HEK293 (cell line): ENCODE measurements around the gene CDC34.

Experiments used
- FEZF1 ChIP-seq: fragments of 450-650 bp; formaldehyde crosslinking; IDR thresholded peaks from 2 replicates; pipeline ENCODE4 v1.5.1; 2016; ENCODE audit warnings: missing biosample characterization, missing genetic modification characterization
- GLIS2 ChIP-seq: fragments of 450-650 bp; formaldehyde crosslinking; IDR thresholded peaks from 2 replicates; pipeline ENCODE4 v1.5.1; 2016; ENCODE audit warnings: missing biosample characterization, missing genetic modification characterization
- KLF1 ChIP-seq: fragments of 450-650 bp; formaldehyde crosslinking; IDR thresholded peaks from 2 replicates; pipeline ENCODE4 v1.5.1; 2016; ENCODE audit warnings: missing biosample characterization, missing genetic modification characterization
- KLF10 ChIP-seq: fragments of 450-650 bp; IDR thresholded peaks from 2 replicates; pipeline ENCODE4 v1.5.1; 2018; ENCODE audit warnings: missing biosample characterization, mild to moderate bottlenecking, missing genetic modification characterization
- KLF16 ChIP-seq: fragments of 450-650 bp; formaldehyde crosslinking; IDR thresholded peaks from 2 replicates; pipeline ENCODE4 v1.5.1; 2017; ENCODE audit warnings: missing biosample characterization, missing genetic modification characterization
- OSR2 ChIP-seq: fragments of 450-650 bp; formaldehyde crosslinking; IDR thresholded peaks from 2 replicates; pipeline ENCODE4 v1.5.1; 2016; ENCODE audit warnings: missing biosample characterization, missing genetic modification characterization
- REPIN1 ChIP-seq: fragments of 450-650 bp; formaldehyde crosslinking; IDR thresholded peaks from 2 replicates; pipeline ENCODE4 v1.5.1; 2017; ENCODE audit warnings: missing biosample characterization, missing genetic modification characterization, low read depth
- SALL2 ChIP-seq: fragments of 450-650 bp; formaldehyde crosslinking; IDR thresholded peaks from 2 replicates; pipeline ENCODE4 v1.5.0; 2017; ENCODE audit warnings: missing biosample characterization, mild to moderate bottlenecking, missing genetic modification characterization, borderline replicate concordance
- SP2 ChIP-seq: fragments of 450-650 bp; formaldehyde crosslinking; IDR thresholded peaks from 2 replicates; pipeline ENCODE4 v1.5.1; 2016; ENCODE audit warnings: missing biosample characterization, missing genetic modification characterization
- SP3 ChIP-seq: fragments of 450-650 bp; formaldehyde crosslinking; IDR thresholded peaks from 2 replicates; pipeline ENCODE4 v1.5.1; 2016; ENCODE audit warnings: missing biosample characterization, missing genetic modification characterization
- SP7 ChIP-seq: fragments of 450-650 bp; formaldehyde crosslinking; IDR thresholded peaks from 2 replicates; pipeline ENCODE4 v1.5.1; 2016; ENCODE audit warnings: missing biosample characterization, missing genetic modification characterization
- YY2 ChIP-seq: fragments of 450-650 bp; formaldehyde crosslinking; IDR thresholded peaks from 2 replicates; pipeline ENCODE4 v1.5.1; 2016; ENCODE audit warnings: missing biosample characterization, missing genetic modification characterization
- ZBTB21 ChIP-seq: fragments of 450-650 bp; formaldehyde crosslinking; IDR thresholded peaks from 2 replicates; pipeline ENCODE4 v1.5.1; 2017; ENCODE audit warnings: missing biosample characterization, missing genetic modification characterization
- ZFP69B ChIP-seq: fragments of 450-650 bp; formaldehyde crosslinking; IDR thresholded peaks from 2 replicates; pipeline ENCODE4 v1.5.1; 2016; ENCODE audit warnings: missing biosample characterization, missing genetic modification characterization
- ZNF10 ChIP-seq: fragments of 450-650 bp; formaldehyde crosslinking; IDR thresholded peaks from 2 replicates; pipeline ENCODE4 v1.5.1; 2017; ENCODE audit warnings: missing biosample characterization, missing genetic modification characterization
- ZNF148 ChIP-seq: fragments of 450-650 bp; formaldehyde crosslinking; IDR thresholded peaks from 2 replicates; pipeline ENCODE4 v1.5.0; 2017; ENCODE audit warnings: missing biosample characterization, missing genetic modification characterization, borderline replicate concordance
- ZNF175 ChIP-seq: fragments of 450-650 bp; formaldehyde crosslinking; IDR thresholded peaks from 2 replicates; pipeline ENCODE4 v1.5.1; 2016; ENCODE audit warnings: missing biosample characterization, missing genetic modification characterization
- ZNF221 ChIP-seq: fragments of 450-650 bp; formaldehyde crosslinking; IDR thresholded peaks from 2 replicates; pipeline ENCODE4 v1.5.1; 2017; ENCODE audit warnings: missing biosample characterization, missing genetic modification characterization, borderline replicate concordance
- ZNF302 ChIP-seq: fragments of 450-650 bp; formaldehyde crosslinking; IDR thresholded peaks from 2 replicates; pipeline ENCODE4 v1.5.1; 2016; ENCODE audit warnings: missing biosample characterization, missing genetic modification characterization, low read depth
- ZNF311 ChIP-seq: fragments of 450-650 bp; formaldehyde crosslinking; IDR thresholded peaks from 2 replicates; pipeline ENCODE4 v1.5.1; 2017; ENCODE audit warnings: missing biosample characterization, missing genetic modification characterization, borderline replicate concordance
- ZNF354C ChIP-seq: fragments of 450-650 bp; formaldehyde crosslinking; IDR thresholded peaks from 2 replicates; pipeline ENCODE4 v1.5.1; 2016; ENCODE audit warnings: missing biosample characterization, missing genetic modification characterization, low read depth, borderline replicate concordance
- ZNF501 ChIP-seq: fragments of 450-650 bp; formaldehyde crosslinking; IDR thresholded peaks from 2 replicates; pipeline ENCODE4 v1.5.1; 2016; ENCODE audit warnings: missing biosample characterization, missing genetic modification characterization
- ZNF629 ChIP-seq: fragments of 450-650 bp; formaldehyde crosslinking; IDR thresholded peaks from 2 replicates; pipeline ENCODE4 v1.5.1; 2017; ENCODE audit warnings: missing biosample characterization, missing genetic modification characterization
- TF ChIP-seq, protein P1 (sequence below): fragments of 450-650 bp; formaldehyde crosslinking; IDR thresholded peaks from 2 replicates; pipeline ENCODE4 v1.5.1; 2016; ENCODE audit warnings: missing biosample characterization, missing genetic modification characterization
- TF ChIP-seq, protein P2 (sequence below): fragments of 450-650 bp; formaldehyde crosslinking; IDR thresholded peaks from 2 replicates; pipeline ENCODE4 v1.5.1; 2016; ENCODE audit warnings: missing biosample characterization, missing genetic modification characterization
- TF ChIP-seq, protein P3 (sequence below): fragments of 450-650 bp; formaldehyde crosslinking; IDR thresholded peaks from 2 replicates; pipeline ENCODE4 v1.5.1; 2017; ENCODE audit warnings: missing biosample characterization, missing genetic modification characterization
- TF ChIP-seq, protein P4 (sequence below): fragments of 450-650 bp; formaldehyde crosslinking; optimal IDR thresholded peaks from 2 replicates; pipeline ENCODE3; 2016; ENCODE audit warnings: missing biosample characterization, mild to moderate bottlenecking, missing genetic modification characterization
- TF ChIP-seq, protein P5 (sequence below): sonication (generic); formaldehyde crosslinking; IDR thresholded peaks from 2 replicates; pipeline ENCODE4 v1.8.1; 2022; ENCODE audit warnings: mild to moderate bottlenecking, moderate library complexity, missing genetic modification reagents

Gene CDC34

GRCh38 chr19:506404-507285, 24.9 kb upstream of the CDC34 start (continued):
- no peak for TF ChIP-seq ZNF629 (tag by site-specific recombination)
- TF ChIP-seq, protein P1, sequence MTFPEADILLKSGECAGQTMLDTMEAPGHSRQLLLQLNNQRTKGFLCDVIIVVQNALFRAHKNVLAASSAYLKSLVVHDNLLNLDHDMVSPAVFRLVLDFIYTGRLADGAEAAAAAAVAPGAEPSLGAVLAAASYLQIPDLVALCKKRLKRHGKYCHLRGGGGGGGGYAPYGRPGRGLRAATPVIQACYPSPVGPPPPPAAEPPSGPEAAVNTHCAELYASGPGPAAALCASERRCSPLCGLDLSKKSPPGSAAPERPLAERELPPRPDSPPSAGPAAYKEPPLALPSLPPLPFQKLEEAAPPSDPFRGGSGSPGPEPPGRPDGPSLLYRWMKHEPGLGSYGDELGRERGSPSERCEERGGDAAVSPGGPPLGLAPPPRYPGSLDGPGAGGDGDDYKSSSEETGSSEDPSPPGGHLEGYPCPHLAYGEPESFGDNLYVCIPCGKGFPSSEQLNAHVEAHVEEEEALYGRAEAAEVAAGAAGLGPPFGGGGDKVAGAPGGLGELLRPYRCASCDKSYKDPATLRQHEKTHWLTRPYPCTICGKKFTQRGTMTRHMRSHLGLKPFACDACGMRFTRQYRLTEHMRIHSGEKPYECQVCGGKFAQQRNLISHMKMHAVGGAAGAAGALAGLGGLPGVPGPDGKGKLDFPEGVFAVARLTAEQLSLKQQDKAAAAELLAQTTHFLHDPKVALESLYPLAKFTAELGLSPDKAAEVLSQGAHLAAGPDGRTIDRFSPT (tag by site-specific recombination), result peak; percentile 95
- TF ChIP-seq REPIN1 (tag by site-specific recombination), result peak; percentile 40; the same call in 1 of the 2 replicates
- TF ChIP-seq KLF1 (tag by site-specific recombination), result peak; percentile 30; the same call in 1 of the 2 replicates
- peak; percentile 13; the same call in 1 of the 2 replicates for TF ChIP-seq OSR2
- TF ChIP-seq, protein P2, sequence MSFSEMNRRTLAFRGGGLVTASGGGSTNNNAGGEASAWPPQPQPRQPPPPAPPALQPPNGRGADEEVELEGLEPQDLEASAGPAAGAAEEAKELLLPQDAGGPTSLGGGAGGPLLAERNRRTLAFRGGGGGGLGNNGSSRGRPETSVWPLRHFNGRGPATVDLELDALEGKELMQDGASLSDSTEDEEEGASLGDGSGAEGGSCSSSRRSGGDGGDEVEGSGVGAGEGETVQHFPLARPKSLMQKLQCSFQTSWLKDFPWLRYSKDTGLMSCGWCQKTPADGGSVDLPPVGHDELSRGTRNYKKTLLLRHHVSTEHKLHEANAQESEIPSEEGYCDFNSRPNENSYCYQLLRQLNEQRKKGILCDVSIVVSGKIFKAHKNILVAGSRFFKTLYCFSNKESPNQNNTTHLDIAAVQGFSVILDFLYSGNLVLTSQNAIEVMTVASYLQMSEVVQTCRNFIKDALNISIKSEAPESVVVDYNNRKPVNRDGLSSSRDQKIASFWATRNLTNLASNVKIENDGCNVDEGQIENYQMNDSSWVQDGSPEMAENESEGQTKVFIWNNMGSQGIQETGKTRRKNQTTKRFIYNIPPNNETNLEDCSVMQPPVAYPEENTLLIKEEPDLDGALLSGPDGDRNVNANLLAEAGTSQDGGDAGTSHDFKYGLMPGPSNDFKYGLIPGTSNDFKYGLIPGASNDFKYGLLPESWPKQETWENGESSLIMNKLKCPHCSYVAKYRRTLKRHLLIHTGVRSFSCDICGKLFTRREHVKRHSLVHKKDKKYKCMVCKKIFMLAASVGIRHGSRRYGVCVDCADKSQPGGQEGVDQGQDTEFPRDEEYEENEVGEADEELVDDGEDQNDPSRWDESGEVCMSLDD (tag by site-specific recombination), result peak; percentile 42; the same call in 1 of the 2 replicates
- TF ChIP-seq ZBTB21, result 0 out of 2 replicates have a peak, but pooled peaks have one; percentile 14
- peak; percentile 23; the same call in 1 of the 2 replicates for TF ChIP-seq ZNF501
- TF ChIP-seq FEZF1 (tag by site-specific recombination), result peak; percentile 96
- no peak for TF ChIP-seq ZNF148 (tag by site-specific recombination)
- TF ChIP-seq, protein P3, sequence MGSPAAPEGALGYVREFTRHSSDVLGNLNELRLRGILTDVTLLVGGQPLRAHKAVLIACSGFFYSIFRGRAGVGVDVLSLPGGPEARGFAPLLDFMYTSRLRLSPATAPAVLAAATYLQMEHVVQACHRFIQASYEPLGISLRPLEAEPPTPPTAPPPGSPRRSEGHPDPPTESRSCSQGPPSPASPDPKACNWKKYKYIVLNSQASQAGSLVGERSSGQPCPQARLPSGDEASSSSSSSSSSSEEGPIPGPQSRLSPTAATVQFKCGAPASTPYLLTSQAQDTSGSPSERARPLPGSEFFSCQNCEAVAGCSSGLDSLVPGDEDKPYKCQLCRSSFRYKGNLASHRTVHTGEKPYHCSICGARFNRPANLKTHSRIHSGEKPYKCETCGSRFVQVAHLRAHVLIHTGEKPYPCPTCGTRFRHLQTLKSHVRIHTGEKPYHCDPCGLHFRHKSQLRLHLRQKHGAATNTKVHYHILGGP (tag by site-specific recombination), result no peak
- TF ChIP-seq ZFP69B, result peak; percentile 53; the same call in 1 of the 2 replicates
- no peak for TF ChIP-seq ZNF311 (tag by site-specific recombination)
- TF ChIP-seq YY2 (tag by site-specific recombination), result no peak
- TF ChIP-seq ZNF221 (tag by site-specific recombination), result no peak
- TF ChIP-seq ZNF175 (tag by site-specific recombination), result no peak
- TF ChIP-seq ZNF10 (tag by site-specific recombination), result no peak
- peak; percentile 35; the same call in 1 of the 2 replicates for TF ChIP-seq SP7
- peak; percentile 50; the same call in 1 of the 2 replicates for TF ChIP-seq KLF16 (tag by site-specific recombination)
- no peak for TF ChIP-seq ZNF354C (tag by site-specific recombination)
- TF ChIP-seq SP3 (tag by site-specific recombination), result peak; percentile 43; the same call in 1 of the 2 replicates
- TF ChIP-seq SALL2, result no peak
- no peak for TF ChIP-seq ZNF302 (tag by site-specific recombination)
- TF ChIP-seq GLIS2 (tag by site-specific recombination), result peak; percentile 57; the same call in 1 of the 2 replicates
- 0 out of 2 replicates have a peak, but pooled peaks have one; percentile 17 for TF ChIP-seq KLF10 (tag by site-specific recombination)
- TF ChIP-seq, protein P4, sequence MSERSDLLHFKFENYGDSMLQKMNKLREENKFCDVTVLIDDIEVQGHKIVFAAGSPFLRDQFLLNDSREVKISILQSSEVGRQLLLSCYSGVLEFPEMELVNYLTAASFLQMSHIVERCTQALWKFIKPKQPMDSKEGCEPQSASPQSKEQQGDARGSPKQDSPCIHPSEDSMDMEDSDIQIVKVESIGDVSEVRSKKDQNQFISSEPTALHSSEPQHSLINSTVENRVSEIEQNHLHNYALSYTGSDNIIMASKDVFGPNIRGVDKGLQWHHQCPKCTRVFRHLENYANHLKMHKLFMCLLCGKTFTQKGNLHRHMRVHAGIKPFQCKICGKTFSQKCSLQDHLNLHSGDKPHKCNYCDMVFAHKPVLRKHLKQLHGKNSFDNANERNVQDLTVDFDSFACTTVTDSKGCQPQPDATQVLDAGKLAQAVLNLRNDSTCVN (tag by site-specific recombination), result peak; percentile 34
- TF ChIP-seq, protein P5, sequence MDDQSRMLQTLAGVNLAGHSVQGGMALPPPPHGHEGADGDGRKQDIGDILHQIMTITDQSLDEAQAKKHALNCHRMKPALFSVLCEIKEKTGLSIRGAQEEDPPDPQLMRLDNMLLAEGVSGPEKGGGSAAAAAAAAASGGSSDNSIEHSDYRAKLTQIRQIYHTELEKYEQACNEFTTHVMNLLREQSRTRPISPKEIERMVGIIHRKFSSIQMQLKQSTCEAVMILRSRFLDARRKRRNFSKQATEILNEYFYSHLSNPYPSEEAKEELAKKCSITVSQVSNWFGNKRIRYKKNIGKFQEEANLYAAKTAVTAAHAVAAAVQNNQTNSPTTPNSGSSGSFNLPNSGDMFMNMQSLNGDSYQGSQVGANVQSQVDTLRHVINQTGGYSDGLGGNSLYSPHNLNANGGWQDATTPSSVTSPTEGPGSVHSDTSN (CRISPR knock-in tag), result peak; percentile 73; the same call in 1 of the 2 replicates
- TF ChIP-seq SP2 (tag by site-specific recombination), result peak; percentile 53
